GM10266 (cell line): ENCODE data around the gene HSPB9.

Source experiments
- DNase-seq: peaks from one replicate; pipeline ENCODE4 v3.0.0; 2012; ENCODE audit errors: extremely low spot score
- TF ChIP-seq, protein P1 (sequence below): IDR thresholded peaks from 2 replicates; pipeline ENCODE4 v1.5.1; 2012; ENCODE audit warnings: mild to moderate bottlenecking, low read depth; ENCODE audit not compliant: control insufficient read depth, insufficient read depth; ENCODE audit errors: missing control alignments

HSPB9 gene

DNA sequence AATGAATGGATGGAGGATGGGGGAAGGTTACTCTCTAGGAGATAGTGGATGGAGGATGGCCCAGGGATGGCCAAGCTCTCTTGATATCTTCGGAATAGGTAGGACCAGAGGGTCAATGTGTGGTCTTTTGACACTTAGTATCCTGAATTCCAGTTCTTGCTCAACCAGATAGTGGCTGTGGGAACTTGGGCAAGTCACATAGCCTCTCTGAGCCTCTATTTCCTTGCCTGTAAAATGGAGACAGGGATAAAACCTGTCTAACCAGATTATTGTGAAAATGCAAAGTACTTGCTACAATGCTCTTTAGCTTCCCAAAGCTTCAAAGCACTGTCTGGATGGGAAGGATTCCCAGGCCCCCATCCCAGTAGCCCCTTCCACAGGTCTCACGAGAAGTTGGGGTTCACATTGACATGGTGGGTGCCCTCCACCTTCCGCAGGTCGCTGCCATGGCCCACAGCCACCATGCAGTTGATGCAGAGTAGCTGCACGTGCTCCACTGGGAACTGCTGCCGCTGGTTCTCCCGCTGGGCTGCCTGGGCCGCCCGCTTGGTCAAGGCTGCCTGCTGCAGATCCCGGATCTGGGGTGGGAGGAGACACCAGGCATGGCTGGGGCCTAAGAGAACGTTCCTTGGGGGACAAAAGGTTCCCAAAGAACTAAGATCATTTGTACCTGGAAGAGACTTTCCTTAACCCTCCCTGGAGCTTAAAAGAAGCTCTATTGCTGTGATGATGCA, 19.2 kb upstream of the HSPB9 start:
- DNase-seq, result no peak
- TF ChIP-seq, protein P1, sequence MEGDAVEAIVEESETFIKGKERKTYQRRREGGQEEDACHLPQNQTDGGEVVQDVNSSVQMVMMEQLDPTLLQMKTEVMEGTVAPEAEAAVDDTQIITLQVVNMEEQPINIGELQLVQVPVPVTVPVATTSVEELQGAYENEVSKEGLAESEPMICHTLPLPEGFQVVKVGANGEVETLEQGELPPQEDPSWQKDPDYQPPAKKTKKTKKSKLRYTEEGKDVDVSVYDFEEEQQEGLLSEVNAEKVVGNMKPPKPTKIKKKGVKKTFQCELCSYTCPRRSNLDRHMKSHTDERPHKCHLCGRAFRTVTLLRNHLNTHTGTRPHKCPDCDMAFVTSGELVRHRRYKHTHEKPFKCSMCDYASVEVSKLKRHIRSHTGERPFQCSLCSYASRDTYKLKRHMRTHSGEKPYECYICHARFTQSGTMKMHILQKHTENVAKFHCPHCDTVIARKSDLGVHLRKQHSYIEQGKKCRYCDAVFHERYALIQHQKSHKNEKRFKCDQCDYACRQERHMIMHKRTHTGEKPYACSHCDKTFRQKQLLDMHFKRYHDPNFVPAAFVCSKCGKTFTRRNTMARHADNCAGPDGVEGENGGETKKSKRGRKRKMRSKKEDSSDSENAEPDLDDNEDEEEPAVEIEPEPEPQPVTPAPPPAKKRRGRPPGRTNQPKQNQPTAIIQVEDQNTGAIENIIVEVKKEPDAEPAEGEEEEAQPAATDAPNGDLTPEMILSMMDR, result no peak

DNA sequence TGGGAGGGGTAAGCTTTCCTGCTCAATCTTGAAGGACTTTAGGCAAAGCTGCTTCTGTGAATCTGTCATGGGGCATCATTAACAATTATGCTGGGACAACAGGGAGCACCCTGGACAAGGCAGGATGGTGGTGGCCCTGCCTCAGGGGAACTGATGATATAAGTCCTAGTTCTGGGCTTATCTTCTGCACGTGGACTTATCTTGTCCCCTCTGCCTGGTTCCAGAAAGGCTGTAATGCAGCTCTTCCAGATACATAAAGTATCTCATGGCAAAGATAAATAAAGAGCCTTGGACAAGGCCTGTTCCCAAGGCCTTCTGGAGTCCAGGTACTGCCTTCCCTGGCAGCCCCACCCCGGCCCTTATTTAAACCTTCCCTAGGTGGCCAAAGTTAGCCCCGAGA, 18.3 kb upstream of the HSPB9 start:
- no peak for DNase-seq
- TF ChIP-seq, protein P1, result no peak

DNA sequence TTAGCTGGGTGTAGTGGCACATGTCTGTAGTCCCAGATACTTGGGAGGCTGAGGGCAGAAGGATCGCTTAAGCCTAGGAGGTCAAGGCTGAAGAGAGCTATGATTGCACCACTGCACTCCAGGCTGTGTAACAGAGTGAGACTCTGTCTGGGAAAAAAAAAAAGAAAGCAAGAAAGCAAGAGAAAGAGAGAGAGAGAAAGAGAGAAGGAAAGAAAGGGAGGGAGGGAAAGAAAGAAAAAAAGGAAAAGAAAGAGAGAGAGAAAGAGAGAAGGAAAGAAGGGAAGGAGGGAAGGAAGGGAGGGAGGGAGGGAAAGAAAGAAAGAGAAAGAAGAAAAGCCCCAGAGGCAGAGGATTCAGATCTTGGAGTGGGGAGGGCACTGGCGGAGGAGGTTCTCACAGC, 16.6 kb upstream of the HSPB9 start:
- TF ChIP-seq, protein P1, result no peak
- no peak for DNase-seq

- TF ChIP-seq, protein P1, result no peak
- DNase-seq, result no peak
Observed at GRCh38 chr17:42107124-42107523, 15.5 kb upstream of the HSPB9 start.

GRCh38 chr17:42107597-42108576, 14.7 kb upstream of the HSPB9 start:
- TF ChIP-seq, protein P1, result no peak

DNA sequence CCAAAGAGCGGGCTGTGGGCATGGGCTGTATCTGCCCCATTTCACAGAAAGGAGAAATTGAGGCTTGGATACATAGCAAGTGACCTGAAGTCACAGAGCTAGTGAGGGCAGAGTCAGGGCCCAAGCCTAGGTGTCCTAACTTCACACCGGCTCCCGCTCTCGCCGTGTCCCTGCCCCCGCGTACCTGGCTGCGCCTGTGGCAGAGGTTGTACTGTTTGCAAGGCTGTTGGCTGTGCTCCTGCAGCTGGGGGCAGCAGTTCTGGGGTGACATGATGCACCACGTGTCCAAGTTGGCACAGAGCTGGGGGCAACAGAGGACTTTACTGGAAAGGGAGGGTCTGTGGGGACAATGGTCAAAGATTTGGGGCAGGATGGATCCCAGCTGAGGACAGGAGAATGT, 13.5 kb upstream of the HSPB9 start:
- TF ChIP-seq, protein P1, result no peak
- no peak for DNase-seq

More at GRCh38 chr17:42107597-42108576, 14.7 kb upstream of the HSPB9 start:
- peak; percentile 95 for DNase-seq
